ENCODE measurements around the gene MAST4. TPM values are rescaled to one million over a fixed set of nuclear protein-coding genes. Genes with fewer than 3 reads are reported as not detected.

The MAST4 gene
- total RNA-seq, 1 donor from 2014 or later = 22.3 TPM

DNA sequence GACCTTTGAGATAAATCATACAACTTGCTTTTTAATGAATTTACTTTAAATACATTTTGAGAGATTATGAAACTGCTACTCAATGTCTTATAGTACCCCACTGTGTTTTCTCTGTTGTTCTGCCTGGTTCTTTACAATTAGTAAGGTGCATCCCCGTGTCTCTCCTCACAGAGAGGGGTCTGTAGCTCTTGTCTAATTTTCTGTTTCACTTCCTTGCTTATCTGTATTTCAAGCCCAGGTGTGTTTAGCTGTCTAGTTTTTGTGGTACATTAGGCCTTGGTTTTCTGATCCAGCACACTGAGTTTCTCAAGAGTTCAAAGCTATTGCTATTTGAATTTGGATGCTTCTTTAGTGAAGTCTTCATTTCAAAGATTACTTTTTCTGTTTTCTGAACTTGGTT lies 105.1 kb downstream of the MAST4 start:
- H3K4me3 Mint-ChIP-seq (ENCODE audit: unreplicated experiment) = no peak overlapping the region
- H3K9ac ChIP-seq (ENCODE audit: low read length) = no peak overlapping the region
- H3K27me3 ChIP-seq (ENCODE audit: insufficient read depth, low read length) = no peaks in the 10 kb centered on the region

DNA sequence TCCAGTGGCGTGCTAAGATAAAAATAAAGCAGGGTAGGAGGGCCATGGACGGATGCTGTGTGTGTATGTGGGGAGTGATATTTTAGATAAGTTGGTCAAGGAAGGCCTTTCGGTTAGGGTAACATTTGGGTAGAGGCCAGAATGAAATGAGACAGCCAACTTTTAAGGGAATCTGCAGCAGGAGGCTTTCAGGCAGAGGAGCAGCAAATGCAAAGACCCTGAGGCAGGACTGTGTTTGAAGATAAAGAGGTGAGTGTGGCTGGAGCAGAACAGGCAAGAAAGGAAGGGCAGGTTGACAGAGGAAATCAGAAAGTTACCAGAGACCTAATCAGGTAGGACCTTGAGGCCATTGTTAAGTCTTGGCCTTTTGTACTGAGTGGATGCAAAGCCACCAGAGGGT lies 106.2 kb downstream of the MAST4 start:
- H3K4me2 ChIP-seq (ENCODE audit: low read length) = no peak overlapping the region
- DNase-seq (ENCODE audit: low read depth) (no peak), FAIRE-seq (no peak)
- TF ChIP-seq, protein P1, sequence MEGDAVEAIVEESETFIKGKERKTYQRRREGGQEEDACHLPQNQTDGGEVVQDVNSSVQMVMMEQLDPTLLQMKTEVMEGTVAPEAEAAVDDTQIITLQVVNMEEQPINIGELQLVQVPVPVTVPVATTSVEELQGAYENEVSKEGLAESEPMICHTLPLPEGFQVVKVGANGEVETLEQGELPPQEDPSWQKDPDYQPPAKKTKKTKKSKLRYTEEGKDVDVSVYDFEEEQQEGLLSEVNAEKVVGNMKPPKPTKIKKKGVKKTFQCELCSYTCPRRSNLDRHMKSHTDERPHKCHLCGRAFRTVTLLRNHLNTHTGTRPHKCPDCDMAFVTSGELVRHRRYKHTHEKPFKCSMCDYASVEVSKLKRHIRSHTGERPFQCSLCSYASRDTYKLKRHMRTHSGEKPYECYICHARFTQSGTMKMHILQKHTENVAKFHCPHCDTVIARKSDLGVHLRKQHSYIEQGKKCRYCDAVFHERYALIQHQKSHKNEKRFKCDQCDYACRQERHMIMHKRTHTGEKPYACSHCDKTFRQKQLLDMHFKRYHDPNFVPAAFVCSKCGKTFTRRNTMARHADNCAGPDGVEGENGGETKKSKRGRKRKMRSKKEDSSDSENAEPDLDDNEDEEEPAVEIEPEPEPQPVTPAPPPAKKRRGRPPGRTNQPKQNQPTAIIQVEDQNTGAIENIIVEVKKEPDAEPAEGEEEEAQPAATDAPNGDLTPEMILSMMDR (IDR thresholded peaks at IDR 0.05; ENCODE audit: insufficient read depth, low read depth, low read length) = no peak
- no peak for TF ChIP-seq EZH2 (IDR thresholded peaks at IDR 0.05; ENCODE audit: insufficient read depth, low read length)
- H3K27ac ChIP-seq (ENCODE audit: low read depth, low read length) = no peak overlapping the region
- H3K4me3 Mint-ChIP-seq (ENCODE audit: unreplicated experiment) = no peak overlapping the region
- no peak overlapping the region for H3K9ac ChIP-seq (ENCODE audit: low read length)
- H3K27ac Mint-ChIP-seq (ENCODE audit: unreplicated experiment) = no peak overlapping the region
- peaks cover 4% of the 10 kb centered on the region for H3K4me1 ChIP-seq (ENCODE audit: insufficient read depth, low read length)
- no peaks in the 10 kb centered on the region for H3K36me3 ChIP-seq (ENCODE audit: insufficient read depth, low read length)
- H3K9me3 ChIP-seq (ENCODE audit: insufficient read depth, low read depth, low read length) = no peaks in the 10 kb centered on the region
- peaks cover 5% of the 10 kb centered on the region for H3K27me3 Mint-ChIP-seq (ENCODE audit: low read depth, unreplicated experiment)
- H3K36me3 Mint-ChIP-seq (ENCODE audit: low read depth, unreplicated experiment) = no peaks in the 10 kb centered on the region
- H2AFZ ChIP-seq (ENCODE audit: low read depth, low read length) = no peak overlapping the region
- H3K27me3 ChIP-seq (ENCODE audit: insufficient read depth, low read length) = no peaks in the 10 kb centered on the region
- no peak overlapping the region for H3K4me3 ChIP-seq (ENCODE audit: insufficient read depth, low read depth, low read length)
- H3K9me3 Mint-ChIP-seq (ENCODE audit: unreplicated experiment) = no peaks in the 10 kb centered on the region
- H3K79me2 ChIP-seq (ENCODE audit: insufficient read depth, low read length) = no peaks in the 10 kb centered on the region
- no peaks in the 10 kb centered on the region for H4K20me1 ChIP-seq (ENCODE audit: insufficient read depth, low read length)
- peaks cover 17% of the 10 kb centered on the region for H3K4me1 Mint-ChIP-seq (ENCODE audit: low read depth, unreplicated experiment)

More for the DNA sequence above, 105.1 kb downstream of the MAST4 start:
- DNase-seq (ENCODE audit: low read depth) (no peak), FAIRE-seq (no peak)
- Histone ChIP-seq H3K4me3 (ENCODE audit: insufficient read depth, low read depth, low read length) (no peak overlapping the region), H3K9me3 (ENCODE audit: insufficient read depth, low read depth, low read length) (no peaks in the 10 kb centered on the region), H2AFZ (ENCODE audit: low read depth, low read length) (no peak overlapping the region), H4K20me1 (ENCODE audit: insufficient read depth, low read length) (no peaks in the 10 kb centered on the region), H3K27ac (ENCODE audit: low read depth, low read length) (no peak overlapping the region), H3K4me1 (ENCODE audit: insufficient read depth, low read length) (peaks cover 4% of the 10 kb centered on the region), H3K4me2 (ENCODE audit: low read length) (no peak overlapping the region), H3K79me2 (ENCODE audit: insufficient read depth, low read length) (no peaks in the 10 kb centered on the region), H3K36me3 (ENCODE audit: insufficient read depth, low read length) (no peaks in the 10 kb centered on the region)
- TF ChIP-seq EZH2 (IDR thresholded peaks at IDR 0.05; ENCODE audit: insufficient read depth, low read length) = no peak
- TF ChIP-seq, protein P1 (IDR thresholded peaks at IDR 0.05; ENCODE audit: insufficient read depth, low read depth, low read length) = no peak
- Mint-ChIP-seq H3K27ac (ENCODE audit: unreplicated experiment) (no peak overlapping the region), H3K4me1 (ENCODE audit: low read depth, unreplicated experiment) (peaks cover 17% of the 10 kb centered on the region), H3K9me3 (ENCODE audit: unreplicated experiment) (no peaks in the 10 kb centered on the region), H3K36me3 (ENCODE audit: low read depth, unreplicated experiment) (no peaks in the 10 kb centered on the region), H3K27me3 (ENCODE audit: low read depth, unreplicated experiment) (peaks cover 4% of the 10 kb centered on the region)

DNA sequence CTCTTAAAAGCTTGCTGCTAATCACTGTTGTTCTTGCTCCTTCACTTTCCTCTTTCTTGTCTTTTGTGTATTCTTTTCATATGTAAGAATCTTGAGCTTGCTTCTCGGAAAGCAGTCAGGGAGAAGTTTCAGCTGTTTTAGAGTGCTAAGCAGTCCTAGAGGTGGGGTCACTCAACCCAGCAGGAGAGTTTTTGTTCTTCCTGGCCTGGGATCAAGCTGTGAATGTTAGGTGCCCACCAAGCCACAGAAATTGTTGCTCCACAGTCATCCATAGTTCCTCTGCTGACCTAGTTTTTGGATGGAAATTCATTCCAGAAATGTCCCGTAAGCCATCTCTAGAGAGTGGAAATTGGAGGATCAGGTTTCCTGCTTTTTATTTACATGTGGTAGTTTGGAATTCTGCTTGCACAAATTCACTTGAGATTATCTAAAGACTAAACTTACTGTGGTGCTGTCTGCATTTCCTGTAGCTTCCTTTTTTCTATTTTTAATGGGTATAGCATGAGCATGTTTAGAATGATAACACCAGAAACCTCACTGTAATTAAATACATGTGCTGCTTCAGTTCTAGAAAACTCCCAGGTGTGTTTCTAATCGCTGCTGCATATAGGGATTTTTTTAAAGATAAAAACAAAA lies 108.7 kb downstream of the MAST4 start:
- H3K36me3 ChIP-seq (ENCODE audit: insufficient read depth, low read length) = no peaks in the 10 kb centered on the region
- H3K79me2 ChIP-seq (ENCODE audit: insufficient read depth, low read length) = no peaks in the 10 kb centered on the region
- H3K9ac ChIP-seq (ENCODE audit: low read length) = no peak overlapping the region
- no peaks in the 10 kb centered on the region for H4K20me1 ChIP-seq (ENCODE audit: insufficient read depth, low read length)
- peak overlapping the region; percentile 48 for H3K27ac Mint-ChIP-seq (ENCODE audit: unreplicated experiment)
- no peak overlapping the region for H3K27ac ChIP-seq (ENCODE audit: low read depth, low read length)
- H3K4me3 ChIP-seq (ENCODE audit: insufficient read depth, low read depth, low read length) = no peak overlapping the region
- H3K27me3 Mint-ChIP-seq (ENCODE audit: low read depth, unreplicated experiment) = peaks cover 6% of the 10 kb centered on the region
- H3K4me1 Mint-ChIP-seq (ENCODE audit: low read depth, unreplicated experiment) = peaks cover 4% of the 10 kb centered on the region
- no peak overlapping the region for H2AFZ ChIP-seq (ENCODE audit: low read depth, low read length)
- no peak for FAIRE-seq
- no peaks in the 10 kb centered on the region for H3K9me3 ChIP-seq (ENCODE audit: insufficient read depth, low read depth, low read length)
- H3K27me3 ChIP-seq (ENCODE audit: insufficient read depth, low read length) = no peaks in the 10 kb centered on the region
- no peak overlapping the region for H3K4me3 Mint-ChIP-seq (ENCODE audit: unreplicated experiment)
- H3K4me1 ChIP-seq (ENCODE audit: insufficient read depth, low read length) = peaks cover 4% of the 10 kb centered on the region
- peak overlapping the region; percentile 38 for H3K4me2 ChIP-seq (ENCODE audit: low read length)
- peak; percentile 55 for DNase-seq (ENCODE audit: low read depth)
- H3K9me3 Mint-ChIP-seq (ENCODE audit: unreplicated experiment) = no peaks in the 10 kb centered on the region
- H3K36me3 Mint-ChIP-seq (ENCODE audit: low read depth, unreplicated experiment) = no peaks in the 10 kb centered on the region
- no peak for TF ChIP-seq EZH2 (IDR thresholded peaks at IDR 0.05; ENCODE audit: insufficient read depth, low read length)
- TF ChIP-seq, protein P1 (IDR thresholded peaks at IDR 0.05; ENCODE audit: insufficient read depth, low read depth, low read length) = no peak
